Measurements from ENCODE around the gene AGXT. TPM values are rescaled to one million over a fixed set of nuclear protein-coding genes. Genes with fewer than 3 reads are reported as not detected.

Gene AGXT
- total RNA-seq, 1 donor = not detected

DNA sequence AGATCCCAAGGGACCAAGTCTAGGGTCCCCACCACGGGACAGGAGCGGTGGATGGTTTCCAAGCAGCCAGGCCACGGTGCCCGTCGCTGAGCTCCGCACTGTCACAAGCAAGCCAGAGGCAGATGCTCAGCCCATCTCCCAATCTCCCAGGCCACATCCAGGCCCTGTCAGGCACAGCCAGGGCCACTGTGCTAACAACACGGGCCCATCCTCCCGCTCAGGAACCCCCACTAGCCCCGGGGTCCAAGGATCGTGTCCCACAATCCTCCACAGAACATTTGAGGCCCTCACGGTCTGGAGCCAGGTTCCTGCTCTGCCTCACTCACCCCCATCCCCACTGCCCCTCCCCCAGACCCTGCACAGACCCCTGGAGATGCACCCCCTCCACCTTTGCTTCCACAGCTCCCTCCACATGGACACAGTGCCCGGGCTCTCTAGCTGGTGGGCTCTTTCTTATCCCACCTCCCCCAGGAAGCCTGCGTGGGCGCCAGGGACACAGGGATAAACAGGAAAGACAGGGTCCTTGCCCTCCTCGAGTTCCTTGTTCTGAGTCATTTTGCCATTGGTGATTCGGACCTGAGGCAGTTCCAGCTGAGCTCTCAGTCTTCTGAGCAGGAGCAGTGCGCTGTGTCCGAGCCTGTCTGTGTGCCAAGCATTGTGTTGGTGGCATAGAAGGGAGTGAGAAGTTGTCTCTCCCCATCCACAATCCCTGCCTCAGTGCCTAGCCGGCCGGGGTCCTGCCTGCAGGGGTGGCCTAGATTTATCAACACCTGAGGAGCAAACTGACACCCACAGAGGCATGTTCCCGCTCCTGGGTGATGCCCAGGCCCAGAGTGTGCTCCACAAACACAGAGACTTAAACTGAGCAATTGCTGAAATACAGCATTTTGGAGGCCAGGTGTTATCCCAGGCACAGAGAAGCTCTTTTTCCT lies 44.5 kb downstream of the AGXT start:
- DNase-seq (ENCODE audit: low read depth in 2 of 3, low spot score in 2 of 3) = no peak

DNA sequence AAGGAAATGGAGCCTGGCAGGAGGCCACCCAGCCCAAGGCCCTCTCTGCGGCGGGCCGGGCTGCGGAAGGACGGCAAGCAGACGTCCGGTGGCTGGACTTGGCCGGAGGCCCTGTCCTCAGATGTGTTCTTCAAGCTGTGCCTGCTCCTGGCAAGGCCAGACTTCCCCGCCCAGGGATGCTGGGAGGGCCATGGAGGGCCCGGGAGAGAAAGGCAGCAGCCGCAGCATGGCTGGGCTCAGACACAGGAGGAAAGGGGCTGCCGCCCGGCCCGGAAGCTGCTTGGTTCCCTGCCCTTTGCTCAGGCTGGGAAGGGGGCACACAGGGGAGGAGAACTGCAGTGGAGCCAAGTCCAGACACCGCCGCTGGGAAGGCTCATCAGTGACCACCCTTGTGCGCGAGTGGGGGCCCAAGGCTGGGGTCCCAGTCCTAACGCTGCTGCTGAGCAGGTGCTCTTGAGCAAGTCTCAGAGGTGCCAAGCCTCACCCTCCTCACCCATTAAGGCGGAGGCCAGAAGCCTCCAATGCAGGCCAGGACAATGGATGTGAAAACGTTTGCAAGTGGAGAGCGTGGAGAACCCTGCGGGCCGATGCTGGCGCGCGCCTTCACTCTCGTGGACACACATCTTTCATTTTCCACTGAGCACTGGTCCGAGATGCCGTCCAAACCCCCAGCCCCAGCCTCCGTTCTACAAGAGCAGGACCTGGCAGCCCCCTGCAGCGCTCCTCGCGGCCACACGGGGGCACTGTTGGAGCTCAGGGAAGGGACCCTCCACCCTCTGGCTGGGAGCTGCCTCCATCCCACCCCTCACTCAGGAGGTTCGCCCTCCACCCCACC lies 45.4 kb downstream of the AGXT start:
- peak; percentile 26 to 70 (median 54) for DNase-seq (ENCODE audit: low read depth in 2 of 3, low spot score in 2 of 3)

DNA sequence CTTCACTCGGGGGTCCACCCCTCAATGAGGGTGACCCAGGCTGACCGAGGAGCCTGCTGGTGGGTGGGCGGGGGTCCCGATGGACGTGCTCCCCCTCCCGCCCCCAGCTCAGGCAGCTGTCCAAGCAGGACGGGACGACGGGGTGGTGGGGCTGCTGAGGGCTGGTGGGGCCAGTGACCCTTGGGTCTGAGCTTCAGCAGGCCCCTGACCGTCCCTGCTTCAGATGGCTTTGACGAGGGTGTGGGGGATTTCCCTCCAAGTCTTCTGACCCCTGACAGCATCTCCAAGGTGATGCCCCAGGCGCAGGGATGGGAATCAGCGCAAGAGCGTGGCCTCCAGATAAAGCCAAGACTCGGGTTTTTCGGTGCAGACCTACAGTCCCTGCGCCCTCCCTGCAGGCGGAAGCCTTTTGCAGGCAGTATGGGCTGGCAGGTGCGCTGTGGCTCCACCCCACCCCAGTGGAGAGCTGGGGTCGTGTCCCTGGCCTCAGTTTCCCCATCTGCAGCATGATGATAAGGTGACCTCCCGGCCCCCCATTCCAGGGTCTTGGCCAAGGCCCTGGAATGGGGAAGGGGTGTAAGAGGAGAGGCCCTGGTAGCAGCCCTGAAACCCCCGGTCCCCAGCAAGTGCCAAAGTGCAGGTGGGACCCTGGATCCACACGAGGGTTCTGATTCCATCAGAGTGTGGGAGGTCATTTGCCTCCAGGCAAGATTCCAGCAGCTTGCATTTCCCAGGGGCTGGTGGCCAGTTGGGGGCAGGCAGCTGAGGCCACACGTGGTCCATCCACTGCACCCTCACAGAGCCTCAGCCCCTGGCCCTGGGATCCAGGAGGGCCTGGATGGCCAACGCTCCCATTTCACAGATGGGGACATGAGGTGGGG lies 46.3 kb downstream of the AGXT start:
- no peak for DNase-seq (ENCODE audit: low read depth in 2 of 3, low spot score in 2 of 3)

DNA sequence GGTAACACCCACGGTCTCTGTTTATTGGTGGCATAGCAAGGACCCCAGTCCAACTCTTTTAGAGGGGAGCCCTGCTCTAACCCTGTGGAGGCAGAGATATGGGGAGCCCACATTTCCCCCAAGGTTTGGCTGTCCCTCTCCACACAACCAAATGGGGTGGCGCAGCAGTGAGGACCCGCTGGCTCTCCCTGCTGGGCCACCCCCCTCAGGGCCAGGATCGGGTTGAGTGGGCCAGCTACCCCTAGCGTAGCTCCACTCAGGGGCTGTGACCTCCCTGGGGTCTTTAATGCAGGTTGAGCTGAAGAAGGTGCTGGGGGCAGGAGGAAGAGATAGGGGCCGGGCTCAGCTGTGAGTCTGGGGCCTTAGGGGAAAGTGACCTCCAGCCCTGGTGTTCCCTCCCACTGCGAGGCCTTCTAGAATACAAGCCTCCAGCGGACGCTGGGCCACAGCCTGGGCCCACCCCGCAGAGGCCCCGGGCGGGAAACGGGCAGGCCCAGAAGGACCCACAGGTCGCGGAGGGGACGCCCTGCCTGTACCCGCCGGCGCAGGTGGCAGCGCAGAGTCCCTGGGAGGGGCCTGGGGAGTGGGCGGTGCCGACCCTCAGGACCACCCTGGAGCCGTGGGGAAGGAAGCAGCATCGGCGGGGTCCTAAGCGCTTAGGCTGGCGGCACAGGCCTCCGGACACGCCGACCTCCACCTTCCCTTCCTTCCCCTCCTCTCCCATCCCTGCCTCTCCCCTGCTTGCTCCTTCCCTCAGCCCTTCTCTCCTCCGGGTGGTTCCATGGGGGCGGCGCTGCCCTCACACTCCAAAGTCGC lies 47.1 kb downstream of the AGXT start:
- DNase-seq (ENCODE audit: low read depth in 2 of 3, low spot score in 2 of 3) = peak in 1 of 3 donors; percentile 37

DNA sequence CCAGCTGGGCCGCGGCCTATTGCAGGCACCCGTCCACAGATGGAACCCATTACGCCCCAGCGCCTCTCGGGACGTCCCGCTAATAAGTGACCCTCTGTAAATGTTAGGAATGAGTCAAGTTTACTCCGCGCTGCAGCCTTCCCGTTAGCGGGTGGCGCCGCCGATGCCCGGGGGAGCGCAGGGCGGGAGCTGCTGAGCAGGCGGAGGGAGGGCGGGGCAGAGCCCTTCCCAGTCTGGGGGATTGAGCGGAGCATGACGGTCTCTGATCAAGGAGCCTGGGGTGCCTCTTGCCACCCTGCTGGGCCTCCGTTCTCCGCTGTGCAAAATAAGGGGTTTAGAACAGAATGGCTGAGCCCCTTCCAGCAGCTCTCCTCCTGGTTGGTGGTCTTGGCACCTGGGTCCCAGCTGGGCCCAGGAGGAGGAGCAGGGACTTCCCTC lies 48.0 kb downstream of the AGXT start:
- peak in 1 of 3 donors; percentile 21 for DNase-seq (ENCODE audit: low read depth in 2 of 3, low spot score in 2 of 3)

DNA sequence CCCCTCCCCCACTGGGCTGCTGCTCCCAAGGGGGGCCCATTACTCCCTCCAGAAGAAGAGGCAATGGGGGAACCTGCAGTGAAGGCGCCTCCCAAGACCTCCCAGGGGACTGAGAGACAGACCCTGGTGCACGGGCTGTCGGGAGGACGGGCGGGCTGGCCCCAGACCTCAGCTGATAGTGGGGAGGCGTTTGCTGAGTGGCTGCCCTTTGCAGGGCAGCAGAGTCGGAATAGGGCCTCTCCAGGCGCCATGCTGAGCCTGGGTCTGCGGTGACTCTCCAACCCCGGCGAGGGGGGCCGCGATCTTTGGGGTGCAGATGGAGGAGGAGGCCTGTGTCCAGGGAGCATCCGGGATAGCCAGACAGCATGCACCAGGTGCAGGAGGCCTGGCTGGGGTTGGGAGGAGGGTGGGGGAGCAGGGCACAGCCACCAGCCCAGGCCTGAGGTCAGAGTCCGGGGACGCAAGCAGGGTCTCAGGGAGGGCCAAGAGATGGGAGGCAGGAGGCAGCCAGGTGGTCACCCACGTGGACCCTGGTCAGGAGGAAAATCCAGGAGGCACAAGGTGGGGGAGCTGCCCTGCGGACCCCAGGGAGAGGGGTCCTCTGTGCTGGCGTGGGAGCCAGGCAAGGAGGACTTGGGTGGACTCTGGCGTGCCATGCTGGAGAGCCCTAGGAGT lies 48.5 kb downstream of the AGXT start:
- DNase-seq (ENCODE audit: low read depth in 2 of 3, low spot score in 2 of 3) = no peak

DNA sequence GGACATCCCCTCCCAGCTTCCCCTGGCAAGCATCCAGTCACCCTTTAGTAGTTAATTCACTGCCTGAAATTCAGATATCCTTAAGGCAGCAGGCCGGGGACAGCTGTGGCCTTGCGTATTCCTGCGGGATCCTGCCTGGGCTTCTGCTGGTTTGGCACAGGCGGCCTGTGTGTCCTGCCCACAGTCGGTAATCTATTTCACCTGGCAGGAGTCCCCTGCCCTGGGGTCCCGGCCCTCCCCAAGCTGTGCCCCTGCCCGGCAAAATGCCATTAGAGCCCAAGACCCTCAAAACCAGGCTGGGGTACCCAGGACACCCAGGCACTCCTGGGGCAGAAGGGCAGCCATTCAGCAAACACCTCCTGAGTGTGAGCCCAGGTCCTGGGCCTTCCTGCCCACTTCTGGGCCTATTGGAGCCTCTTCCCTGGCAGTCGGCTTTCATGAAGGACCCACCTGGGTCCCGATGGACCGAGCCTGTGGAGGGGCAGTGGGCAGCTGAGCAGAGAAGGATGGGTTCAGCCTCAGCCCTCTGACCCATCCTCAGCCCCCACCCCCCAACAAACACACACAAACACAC lies 49.1 kb downstream of the AGXT start:
- DNase-seq (ENCODE audit: low read depth in 2 of 3, low spot score in 2 of 3) = no peak

DNA sequence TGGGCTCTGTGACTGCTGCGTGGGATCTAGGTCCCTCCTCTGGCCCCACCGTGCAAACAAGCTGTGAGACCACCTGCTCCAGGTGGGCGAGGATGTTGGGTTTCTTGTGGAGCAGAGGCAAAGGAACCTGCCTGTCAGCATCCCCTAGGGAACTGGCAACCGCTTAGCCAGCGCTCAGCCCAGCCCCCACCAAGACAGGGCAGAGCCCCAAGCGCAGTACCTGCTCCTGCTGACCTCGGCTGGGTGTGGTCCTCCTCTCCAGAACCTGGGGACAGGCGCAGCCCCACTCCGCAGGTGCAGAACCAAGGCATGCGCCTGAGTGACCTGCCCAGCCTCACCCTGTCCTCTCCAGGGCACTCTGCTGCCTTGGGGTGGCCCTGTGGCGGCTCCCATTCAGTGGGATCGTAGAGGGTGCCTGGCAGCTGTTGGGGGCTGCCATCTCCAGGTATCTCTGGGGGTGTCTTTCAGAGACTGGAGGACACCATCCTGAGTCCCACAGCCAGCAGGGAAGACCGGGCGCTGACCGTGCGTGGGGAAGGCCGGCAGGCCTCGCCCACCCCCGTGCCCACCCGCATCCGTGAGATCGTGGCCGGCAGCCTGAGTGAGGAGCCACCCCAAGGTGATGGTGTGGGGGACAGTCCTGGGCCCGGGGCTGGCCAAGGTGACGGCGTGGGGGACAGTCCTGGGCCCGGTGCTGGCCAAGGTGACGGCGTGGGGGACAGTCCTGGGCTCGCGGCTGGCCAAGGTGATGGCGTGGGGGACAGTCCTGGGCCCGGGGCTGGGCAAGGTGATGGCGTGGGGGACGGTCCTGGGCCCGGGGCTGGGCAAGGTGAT lies 49.9 kb downstream of the AGXT start:
- DNase-seq (ENCODE audit: low read depth in 2 of 3, low spot score in 2 of 3) = no peak

DNA sequence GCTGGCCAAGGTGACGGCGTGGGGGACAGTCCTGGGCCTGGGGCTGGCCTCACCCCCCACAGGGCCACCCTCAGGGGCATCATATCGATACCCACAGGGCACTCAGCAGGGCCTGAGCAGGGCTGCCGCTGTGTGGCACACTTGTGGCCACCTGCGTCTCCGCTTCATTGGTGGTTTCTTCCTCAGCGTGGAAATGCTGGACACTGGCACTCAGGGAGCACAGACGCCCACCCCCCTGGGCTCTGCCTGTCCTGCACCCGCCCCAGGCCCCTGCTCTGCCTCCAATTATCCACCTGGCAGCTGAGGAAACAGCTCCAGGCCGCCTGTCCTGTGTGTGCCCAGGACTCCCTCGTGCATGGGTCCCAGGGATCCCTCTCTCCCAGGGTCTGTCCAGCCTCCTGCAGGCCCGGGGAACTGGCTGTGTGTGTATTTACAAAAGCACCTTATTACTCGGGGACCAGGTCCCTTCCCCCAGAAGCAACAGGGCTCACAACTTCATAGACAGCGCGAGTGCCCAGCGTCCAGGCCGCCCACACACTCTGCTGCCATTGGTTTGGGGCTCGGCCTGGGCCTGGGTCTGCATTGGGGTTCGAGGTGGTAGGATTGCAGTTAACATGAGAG lies 50.6 kb downstream of the AGXT start:
- DNase-seq (ENCODE audit: low read depth in 2 of 3, low spot score in 2 of 3) = no peak

DNA sequence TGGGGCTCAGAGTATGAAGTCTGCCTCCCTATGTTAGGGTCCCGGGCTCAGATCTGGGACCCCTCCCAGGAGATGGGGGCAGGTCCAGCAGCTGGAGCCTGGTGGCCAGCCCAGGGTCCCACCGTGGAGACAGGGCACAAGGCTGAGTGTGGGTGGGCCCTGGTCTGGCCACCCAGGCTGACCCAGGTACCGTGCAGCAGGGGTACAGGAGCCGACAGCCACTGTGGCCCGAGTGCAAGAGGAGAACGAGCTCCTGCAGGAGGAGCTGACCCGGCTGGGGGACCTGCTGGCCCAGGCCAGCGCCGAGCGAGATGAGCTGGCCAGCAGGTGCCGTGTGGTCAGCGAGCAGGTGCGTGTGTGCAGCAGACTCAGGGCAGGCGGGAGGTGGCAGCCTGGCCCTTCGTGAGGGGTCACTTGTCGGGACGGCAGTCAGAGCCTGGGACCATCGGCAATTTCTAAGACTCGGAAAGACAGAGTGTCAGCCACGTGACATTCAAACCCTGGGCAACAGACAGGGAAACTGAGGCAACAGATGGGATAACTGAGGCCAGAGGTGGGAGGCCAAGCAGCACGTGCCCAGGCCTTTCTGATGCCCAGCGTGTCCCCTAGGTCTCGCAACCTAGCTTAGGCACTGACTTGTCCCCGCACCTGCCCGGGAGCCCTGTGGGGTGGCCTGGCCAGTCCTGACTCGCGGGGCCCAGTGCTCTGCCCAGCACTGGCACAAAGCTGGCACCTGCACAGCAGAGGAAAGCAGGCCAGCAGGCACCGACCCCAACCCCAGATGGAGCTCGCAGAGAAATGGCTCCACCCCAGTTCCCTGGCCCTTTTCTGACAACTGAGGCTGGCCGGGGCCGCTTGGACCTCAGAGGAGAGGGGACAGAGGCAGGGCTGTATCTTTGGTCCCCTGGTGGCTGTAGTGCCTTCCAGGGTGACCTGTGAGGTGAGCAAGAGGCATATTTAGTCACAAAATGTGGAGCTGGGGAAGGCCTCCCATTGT lies 51.5 kb downstream of the AGXT start:
- DNase-seq (ENCODE audit: low read depth in 2 of 3, low spot score in 2 of 3) = no peak

DNA sequence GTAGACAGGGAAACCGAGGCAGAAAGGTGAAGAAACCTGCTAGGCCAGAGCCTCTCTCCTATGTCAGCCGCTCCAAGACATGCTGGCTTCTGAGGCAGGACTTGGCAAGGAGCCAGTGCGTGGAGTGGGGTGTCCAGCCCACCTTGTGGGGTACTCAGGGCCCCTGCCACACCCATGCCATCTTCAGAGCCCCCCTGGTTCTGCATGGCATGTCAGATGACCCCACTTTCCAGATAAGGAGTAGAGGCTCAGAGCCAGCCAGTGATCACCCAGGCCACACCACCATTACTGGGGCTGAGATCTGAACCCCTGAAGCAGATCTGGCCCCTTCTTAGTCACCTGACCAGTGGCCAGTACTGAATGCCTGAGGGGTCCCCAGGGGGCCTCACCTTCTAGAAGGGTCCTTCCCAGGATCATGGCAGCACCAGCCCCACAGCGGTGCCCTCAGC lies 52.2 kb downstream of the AGXT start:
- no peak for DNase-seq (ENCODE audit: low read depth in 2 of 3, low spot score in 2 of 3)

DNA sequence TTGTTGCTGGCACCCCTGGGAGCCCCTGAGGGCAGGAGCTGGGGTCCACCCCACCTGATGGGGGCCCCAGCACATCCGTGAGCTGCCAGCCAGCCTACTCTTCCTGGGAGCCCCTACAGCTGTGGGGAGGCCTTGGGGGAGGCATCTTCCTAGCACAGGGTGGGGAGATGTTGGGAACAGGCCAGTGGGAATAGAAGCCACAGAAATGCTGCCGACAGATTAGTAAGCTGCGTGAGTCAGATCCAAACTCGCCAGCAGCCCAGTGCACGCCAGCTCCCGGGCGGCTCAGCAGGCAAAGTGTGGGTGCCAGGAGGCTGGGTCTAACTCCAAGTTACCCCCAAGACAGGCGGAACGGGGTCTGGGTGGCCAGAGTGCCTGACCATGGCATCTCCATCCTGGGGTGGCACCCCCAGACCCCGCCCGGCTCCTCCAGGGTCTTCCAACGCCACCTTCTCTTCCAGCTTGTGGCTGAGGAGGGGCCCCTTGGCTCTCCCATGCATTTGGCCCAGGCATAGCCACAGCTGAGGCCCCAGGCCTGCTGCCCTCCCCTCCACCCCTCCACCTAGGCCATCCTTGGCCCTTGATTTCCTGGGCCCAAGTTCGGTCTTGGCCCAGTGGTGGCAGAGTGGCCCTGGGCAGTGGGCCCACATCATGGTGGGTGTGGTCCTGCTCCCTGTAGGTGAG lies 52.8 kb downstream of the AGXT start:
- DNase-seq (ENCODE audit: low read depth in 2 of 3, low spot score in 2 of 3) = no peak

DNA sequence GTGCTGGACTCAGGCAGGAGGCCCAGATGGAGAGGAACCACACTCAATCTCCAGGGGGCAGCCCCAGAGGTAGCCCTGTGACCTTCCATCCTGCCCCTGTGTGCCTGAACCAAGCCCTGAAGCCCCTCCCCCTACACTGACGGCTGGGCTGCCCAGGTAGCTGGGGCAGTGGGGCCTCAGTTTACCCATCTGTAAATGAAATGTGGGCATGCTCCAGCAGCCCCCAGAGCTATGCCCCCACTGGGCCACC lies 53.3 kb downstream of the AGXT start:
- no peak for DNase-seq (ENCODE audit: low read depth in 2 of 3, low spot score in 2 of 3)

DNA sequence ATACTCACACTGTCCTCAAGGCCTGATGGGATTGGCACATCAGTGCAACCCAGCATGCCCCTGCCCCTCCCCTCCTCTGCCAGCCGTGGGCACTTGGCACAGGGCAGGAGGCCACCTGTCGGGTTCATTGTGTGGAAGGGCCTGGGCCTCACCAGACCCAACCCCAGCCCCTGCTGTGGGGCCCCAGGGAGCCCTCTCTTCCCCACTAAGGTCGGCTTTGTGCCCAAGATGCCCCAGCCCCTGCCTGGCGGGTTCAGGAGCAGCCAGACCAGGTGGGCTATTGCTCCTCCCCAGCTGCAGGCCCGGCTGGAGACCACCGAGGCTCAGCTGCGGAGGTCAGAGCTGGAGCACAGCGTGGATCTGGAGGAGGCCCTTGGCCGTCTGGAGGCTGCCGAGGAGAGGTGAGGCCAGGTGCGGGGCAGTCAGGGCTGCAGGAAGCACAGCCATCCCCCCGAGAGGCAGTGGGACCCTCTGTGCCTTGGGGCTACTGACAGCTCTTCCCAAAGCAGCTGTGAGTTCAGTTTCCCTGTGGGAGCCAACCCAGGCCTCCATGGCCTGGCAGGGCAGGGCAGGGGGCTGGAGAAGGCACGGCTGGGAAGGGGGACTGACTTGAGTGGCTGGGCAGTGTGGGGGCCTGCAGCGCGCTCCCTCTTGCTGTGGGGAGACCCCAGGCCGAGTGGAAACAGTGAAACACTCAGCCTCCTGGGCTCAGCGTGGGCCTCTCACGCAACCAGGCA lies 53.8 kb downstream of the AGXT start:
- DNase-seq (ENCODE audit: low read depth in 2 of 3, low spot score in 2 of 3) = no peak

DNA sequence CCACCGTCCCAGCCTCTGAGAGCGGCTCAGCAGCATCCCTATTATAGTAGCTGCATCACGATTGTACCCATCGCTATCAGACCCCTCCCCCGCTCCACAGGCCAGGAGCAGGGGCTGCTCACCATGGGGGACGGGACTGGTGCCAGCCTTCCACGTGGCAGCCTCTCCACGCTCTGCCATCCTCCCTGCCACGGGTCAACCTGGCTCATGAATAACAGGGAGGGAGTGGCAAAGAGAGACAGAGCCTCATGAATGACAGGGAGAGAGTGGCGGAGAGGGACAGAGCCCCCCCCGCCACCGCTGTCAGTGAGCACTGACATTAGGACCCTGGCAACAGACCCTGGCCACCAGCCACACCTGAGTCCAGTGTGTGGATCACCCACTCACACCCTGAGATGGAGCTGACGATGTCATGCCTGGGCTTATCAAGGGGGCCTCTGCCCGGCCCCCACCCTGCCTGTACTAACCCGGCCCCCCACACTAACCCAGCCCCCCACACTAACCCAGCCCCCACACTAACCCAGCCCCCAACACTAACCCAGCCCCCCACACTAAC lies 54.4 kb downstream of the AGXT start:
- no peak for DNase-seq (ENCODE audit: low read depth in 2 of 3, low spot score in 2 of 3)

Data from hematopoietic multipotent progenitor cell (in vitro differentiated cells).